OCI-LY1 (cell line): ENCODE measurements around the gene ACKR2.

Source experiments
- H2AFZ ChIP-seq: fragments of 200-600 bp; sonication (generic), shearing (Covaris generic); 2 replicates; pipeline ENCODE4 v1.6.0; 2014; ENCODE audit warnings: antibody characterized with exemption, mild to moderate bottlenecking, low read length
- H3F3A ChIP-seq: fragments of 200-600 bp; sonication (generic), shearing (Covaris generic); 2 replicates; pipeline ENCODE4 v1.6.0; 2014; ENCODE audit warnings: mild to moderate bottlenecking, antibody characterized with exemption, low read length, moderate library complexity; ENCODE audit not compliant: insufficient read depth
- H3K27ac ChIP-seq: fragments of 200-600 bp; sonication (generic); 2 replicates; pipeline ENCODE4 v1.5.1; 2014; ENCODE audit warnings: low read length, mixed run types, mild to moderate bottlenecking, low read depth; ENCODE audit not compliant: poor library complexity, severe bottlenecking
- H3K27me3 ChIP-seq: fragments of 200-600 bp; sonication (generic); 2 replicates; pipeline ENCODE4 v1.6.0; 2014; ENCODE audit warnings: antibody characterized with exemption, mild to moderate bottlenecking, low read length, moderate library complexity; ENCODE audit not compliant: insufficient read depth
- H3K36me3 ChIP-seq: fragments of 200-600 bp; sonication (generic); 2 replicates; pipeline ENCODE4 v1.6.1; 2014; ENCODE audit warnings: mild to moderate bottlenecking, antibody characterized with exemption, low read length, moderate library complexity, mixed read lengths; ENCODE audit not compliant: insufficient read depth
- H3K4me1 ChIP-seq: fragments of 200-600 bp; sonication (generic); 2 replicates; pipeline ENCODE4 v1.5.1; 2014; ENCODE audit warnings: mild to moderate bottlenecking, low read length, moderate library complexity; ENCODE audit not compliant: insufficient read depth, severe bottlenecking
- H3K4me2 ChIP-seq: fragments of 200-600 bp; sonication (generic), shearing (Covaris generic); 2 replicates; pipeline ENCODE4 v1.6.1; 2014; ENCODE audit warnings: low read length
- H3K4me3 ChIP-seq: fragments of 200-600 bp; sonication (generic); 2 replicates; pipeline ENCODE4 v1.5.1; 2014; ENCODE audit warnings: low read length, low read depth, mild to moderate bottlenecking, mixed read lengths; ENCODE audit not compliant: poor library complexity, severe bottlenecking
- H3K79me2 ChIP-seq: fragments of 200-600 bp; shearing (Covaris generic); 2 replicates; pipeline ENCODE4 v1.6.1; 2016; ENCODE audit warnings: mixed run types, low read length, mixed read lengths; ENCODE audit not compliant: insufficient read depth
- H3K9ac ChIP-seq: fragments of 200-600 bp; sonication (generic), shearing (Covaris generic); 2 replicates; pipeline ENCODE4 v1.6.1; 2014; ENCODE audit warnings: mild to moderate bottlenecking, low read length, mixed read lengths
- H3K9me2 ChIP-seq: fragments of 200-600 bp; sonication (generic), shearing (Covaris generic); 2 replicates; pipeline ENCODE4 v1.6.1; 2014; ENCODE audit warnings: low read depth, mild to moderate bottlenecking, low read length, mixed read lengths
- H3K9me3 ChIP-seq: fragments of 200-600 bp; shearing (Covaris generic); 2 replicates; pipeline ENCODE4 v1.6.1; 2014; ENCODE audit warnings: low read length, mixed read lengths
- H4K20me1 ChIP-seq: fragments of 200-600 bp; sonication (generic), shearing (Covaris generic); 2 replicates; pipeline ENCODE4 v1.6.0; 2016; ENCODE audit warnings: mild to moderate bottlenecking, low read length; ENCODE audit not compliant: insufficient read depth
- CTCF ChIP-seq: fragments of 200-600 bp; sonication (generic), shearing (Covaris generic); IDR thresholded peaks from 2 replicates; pipeline ENCODE4 v1.5.1; 2017; ENCODE audit warnings: mild to moderate bottlenecking, antibody characterized with exemption, low read length, moderate library complexity, mixed read lengths
- EZH2 ChIP-seq: fragments of 200-600 bp; sonication (generic), shearing (Covaris generic); IDR thresholded peaks from 2 replicates; pipeline ENCODE4 v1.8.0; 2017; ENCODE audit warnings: borderline replicate concordance, mixed run types, mild to moderate bottlenecking, antibody characterized with exemption, low read length, moderate library complexity, mixed read lengths

Gene ACKR2

GRCh38 chr3:42855547-42856380 lies 46.5 kb downstream of the ACKR2 start:
- Histone ChIP-seq H3K27ac (no peak overlapping the region), H3K9me3 (no peaks in the 10 kb centered on the region)

GRCh38 chr3:42856544-42856943 lies 47.3 kb downstream of the ACKR2 start:
- no peaks in the 10 kb centered on the region for H3K4me1 ChIP-seq
- no peaks in the 10 kb centered on the region for H3K9me3 ChIP-seq
- no peak overlapping the region for H3K4me2 ChIP-seq

More at GRCh38 chr3:42855547-42856380, 46.5 kb downstream of the ACKR2 start:
- Histone ChIP-seq H3K4me1 (no peaks in the 10 kb centered on the region), H3K79me2 (no peaks in the 10 kb centered on the region), H2AFZ (no peak overlapping the region), H3K9me2 (no peaks in the 10 kb centered on the region), H3K36me3 (no peaks in the 10 kb centered on the region), H3K27me3 (no peaks in the 10 kb centered on the region), H3K4me2 (no peak overlapping the region), H4K20me1 (no peaks in the 10 kb centered on the region), H3K9ac (no peak overlapping the region), H3K4me3 (no peak overlapping the region), H3F3A (no peaks in the 10 kb centered on the region)
- TF ChIP-seq EZH2 (no peak), CTCF (no peak)

GRCh38 chr3:42864321-42864950 lies 55.2 kb downstream of the ACKR2 start:
- Histone ChIP-seq H3K9ac (no peak overlapping the region), H3K4me3 (no peak overlapping the region), H3K9me2 (no peaks in the 10 kb centered on the region), H3K27ac (no peak overlapping the region), H3K4me1 (no peaks in the 10 kb centered on the region), H3K79me2 (no peaks in the 10 kb centered on the region), H3K27me3 (no peaks in the 10 kb centered on the region), H3K9me3 (no peaks in the 10 kb centered on the region), H2AFZ (no peak overlapping the region), H4K20me1 (no peaks in the 10 kb centered on the region), H3K4me2 (no peak overlapping the region), H3K36me3 (no peaks in the 10 kb centered on the region), H3F3A (no peaks in the 10 kb centered on the region)
- TF ChIP-seq CTCF, result no peak
- TF ChIP-seq EZH2, result no peak

More at GRCh38 chr3:42856544-42856943, 47.3 kb downstream of the ACKR2 start:
- Histone ChIP-seq H3K9me2 (no peaks in the 10 kb centered on the region), H3K27ac (no peak overlapping the region), H3K27me3 (no peaks in the 10 kb centered on the region), H3K79me2 (no peaks in the 10 kb centered on the region), H3F3A (no peaks in the 10 kb centered on the region), H4K20me1 (no peaks in the 10 kb centered on the region), H3K4me3 (no peak overlapping the region), H3K9ac (no peak overlapping the region), H3K36me3 (no peaks in the 10 kb centered on the region), H2AFZ (no peak overlapping the region)
- no peak for TF ChIP-seq CTCF
- TF ChIP-seq EZH2, result no peak
